Esophagus mucosa (tissue), 1 donor: ENCODE results near the gene SLC6A6. TPM values are rescaled to one million over a fixed set of nuclear protein-coding genes. Genes with fewer than 3 reads are reported as not detected.

ENCODE experiments used
- ATAC-seq: fragments of 200-7000 bp; cut with Tn5 transposase; one replicate; pipeline ENCODE4 v1.9.1; 2020
- total RNA-seq: library from RNA; stranded (reverse); gene quantifications from one replicate; pipeline ENCODE4 v1.2.4, GENCODE V29; 2023
- donor health status: DM: yes; HTN: yes; CAD: no.

Gene SLC6A6
- total RNA-seq, 1 donor from 2014 or later: 11.0 TPM

- no peak for ATAC-seq
Observed at GRCh38 chr3:14524920-14525660, 122.7 kb downstream of the SLC6A6 start.

GRCh38 chr3:14525685-14526631 is 123.6 kb downstream of the SLC6A6 start:
- peak; percentile 88 for ATAC-seq

DNA sequence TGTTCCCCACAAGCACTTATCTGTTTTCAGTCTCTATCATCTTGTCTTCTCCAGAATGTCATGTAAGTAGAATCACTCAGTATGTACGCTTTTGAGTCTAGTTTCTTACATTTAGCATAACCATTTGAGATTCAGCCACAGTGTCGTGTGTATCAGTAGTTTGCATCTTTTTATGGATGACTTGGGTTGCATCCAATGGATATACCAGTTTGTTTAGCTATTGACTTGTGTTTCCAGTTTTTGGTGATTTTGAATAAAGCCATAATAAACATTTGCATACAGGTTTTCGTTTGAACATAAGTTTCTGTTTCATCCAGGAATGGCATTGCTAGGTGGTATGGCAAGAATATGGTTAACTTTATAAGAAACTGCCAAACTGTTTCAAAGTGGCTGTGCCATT is 125.7 kb downstream of the SLC6A6 start:
- ATAC-seq: no peak

GRCh38 chr3:14531856-14532395 is 129.5 kb downstream of the SLC6A6 start:
- ATAC-seq: no peak

- ATAC-seq: peak; percentile 98
Observed at GRCh38 chr3:14532691-14533456, 130.5 kb downstream of the SLC6A6 start.

GRCh38 chr3:14533457-14533958 is 131.1 kb downstream of the SLC6A6 start:
- ATAC-seq: no peak

- no peak for ATAC-seq
Observed at GRCh38 chr3:14534516-14535191, 132.2 kb downstream of the SLC6A6 start.

- no peak for ATAC-seq
Observed at GRCh38 chr3:14535616-14536015, 133.2 kb downstream of the SLC6A6 start.

DNA sequence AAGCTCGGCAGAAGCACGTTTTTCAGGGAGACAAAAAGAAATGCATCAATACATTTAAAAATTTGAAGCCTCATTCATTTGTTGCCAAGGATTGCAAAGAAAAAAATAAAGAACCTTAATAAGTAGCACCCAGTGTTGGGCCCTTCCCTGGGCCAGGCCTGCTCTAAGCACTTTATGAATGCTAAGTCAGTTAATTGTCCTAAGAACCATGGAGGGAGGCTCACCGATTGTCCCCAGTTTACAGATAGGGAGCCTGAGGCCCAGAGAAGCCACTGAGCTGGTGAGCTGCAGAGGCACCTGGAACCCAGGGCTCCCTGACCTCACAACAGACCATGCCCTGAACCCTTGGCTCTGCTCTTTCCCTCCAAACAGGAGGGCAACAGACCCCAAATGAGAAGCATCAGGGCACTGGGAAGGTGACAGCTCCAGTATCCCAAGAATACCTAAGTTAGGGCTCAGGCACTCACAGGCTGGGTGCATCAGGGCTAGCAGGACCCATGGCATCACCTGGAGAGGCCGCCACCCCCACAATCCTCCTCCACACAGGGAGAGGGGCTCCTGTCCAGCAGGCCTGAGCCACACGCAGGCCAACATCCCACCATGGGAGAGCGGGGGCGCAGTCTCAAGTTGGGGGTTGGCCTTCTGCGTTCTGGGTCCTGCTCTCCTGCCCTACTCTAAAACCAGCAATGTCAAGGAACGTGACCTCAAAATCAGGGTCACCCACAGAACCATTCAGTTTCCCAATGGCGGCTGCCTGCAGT is 133.8 kb downstream of the SLC6A6 start:
- no peak for ATAC-seq

GRCh38 chr3:14536837-14537589 is 134.6 kb downstream of the SLC6A6 start:
- no peak for ATAC-seq

- no peak for ATAC-seq
Observed at GRCh38 chr3:14537590-14538450, 135.4 kb downstream of the SLC6A6 start.

- no peak for ATAC-seq
Observed at GRCh38 chr3:14538451-14539088, 136.2 kb downstream of the SLC6A6 start.

Other genes starting within 250 kb of the SLC6A6 start
- 13.4 TPM for gene XPC, start 224.0 kb upstream of the SLC6A6 start, total RNA-seq
- 10.3 TPM for gene LSM3, start 223.8 kb upstream of the SLC6A6 start, total RNA-seq
- 2.0 TPM for gene GRIP2, start 137.7 kb downstream of the SLC6A6 start, total RNA-seq
- 9.9 TPM for gene CCDC174, start 249.2 kb downstream of the SLC6A6 start, total RNA-seq